Stimulated activated CD8-positive, alpha-beta memory T cell treated with anti-CD3 and anti-CD28 coated beads, Interleukin-15, amount 100 ng/mL, for 1 hour (primary cell): ENCODE results near the gene TAS2R3.
"Not testable (repeated sequence)": the region's sequence is repeated elsewhere in the genome, so short reads cannot be mapped to it uniquely, and the experiment has no call there.

ENCODE experiments used
- DNase-seq: peaks from one replicate; pipeline ENCODE4 v3.0.0-alpha.2; 2020; ENCODE audit warnings: low read depth

Gene TAS2R3

GRCh38 chr7:141763797-141764196 lies at the start of gene TAS2R3:
TAS2R3 (plus strand) TSS chr7:141764097; CDS start chr7:141764159, 62 bp downstream.
- DNase-seq = no peak

- no peak for DNase-seq
These were observed 49.3 kb upstream of the TAS2R3 start for GRCh38 chr7:141714571-141714970.

- DNase-seq = no peak
These were observed 48.9 kb upstream of the TAS2R3 start for GRCh38 chr7:141715018-141715417.

GRCh38 chr7:141715794-141716689 lies 47.9 kb upstream of the TAS2R3 start:
- DNase-seq = no peak

- DNase-seq = no peak
These were observed 46.4 kb upstream of the TAS2R3 start for GRCh38 chr7:141717450-141717849.

GRCh38 chr7:141722529-141722928 lies 41.4 kb upstream of the TAS2R3 start:
- DNase-seq = no peak

- no peak for DNase-seq
These were observed 34.9 kb upstream of the TAS2R3 start for GRCh38 chr7:141729020-141729419.

- no peak for DNase-seq
These were observed 32.3 kb upstream of the TAS2R3 start for GRCh38 chr7:141731476-141732149.

GRCh38 chr7:141737118-141737835 lies 26.6 kb upstream of the TAS2R3 start:
- no peak for DNase-seq

GRCh38 chr7:141737836-141738591 lies 25.9 kb upstream of the TAS2R3 start, which contains the start of gene SSBP1:
SSBP1 (plus strand) TSS chr7:141738358; CDS start chr7:141739167, 809 bp downstream.
- peak; percentile 86 for DNase-seq

- DNase-seq = no peak
These were observed 25.3 kb upstream of the TAS2R3 start for GRCh38 chr7:141738592-141739013.

GRCh38 chr7:141739250-141739649 lies 24.6 kb upstream of the TAS2R3 start:
- no peak for DNase-seq

- DNase-seq = no peak
These were observed 21.7 kb upstream of the TAS2R3 start for GRCh38 chr7:141742229-141742628.

- no peak for DNase-seq
These were observed 19.8 kb upstream of the TAS2R3 start for GRCh38 chr7:141744131-141744530.

GRCh38 chr7:141748396-141748795 lies 15.5 kb upstream of the TAS2R3 start:
- DNase-seq = no peak

GRCh38 chr7:141751904-141752303 lies 12.0 kb upstream of the TAS2R3 start:
- not testable (repeated sequence) for DNase-seq

GRCh38 chr7:141752634-141753033 lies 11.3 kb upstream of the TAS2R3 start:
- no peak for DNase-seq

GRCh38 chr7:141754939-141755338 lies 9.0 kb upstream of the TAS2R3 start:
- no peak for DNase-seq

GRCh38 chr7:141770083-141770583 lies 6.2 kb downstream of the TAS2R3 start:
- not testable (repeated sequence) for DNase-seq

- DNase-seq = no peak
These were observed 12.5 kb downstream of the TAS2R3 start, which contains the start of gene TAS2R4 for GRCh38 chr7:141776374-141776773. TAS2R4 (plus strand) TSS chr7:141776674; CDS start chr7:141778489, 1,815 bp downstream.
